Measurements from ENCODE around the gene TMEM185A.
"Not testable (repeated sequence)": the region's sequence is repeated elsewhere in the genome, so short reads cannot be mapped to it uniquely, and the experiment has no call there.

TMEM185A gene

DNA sequence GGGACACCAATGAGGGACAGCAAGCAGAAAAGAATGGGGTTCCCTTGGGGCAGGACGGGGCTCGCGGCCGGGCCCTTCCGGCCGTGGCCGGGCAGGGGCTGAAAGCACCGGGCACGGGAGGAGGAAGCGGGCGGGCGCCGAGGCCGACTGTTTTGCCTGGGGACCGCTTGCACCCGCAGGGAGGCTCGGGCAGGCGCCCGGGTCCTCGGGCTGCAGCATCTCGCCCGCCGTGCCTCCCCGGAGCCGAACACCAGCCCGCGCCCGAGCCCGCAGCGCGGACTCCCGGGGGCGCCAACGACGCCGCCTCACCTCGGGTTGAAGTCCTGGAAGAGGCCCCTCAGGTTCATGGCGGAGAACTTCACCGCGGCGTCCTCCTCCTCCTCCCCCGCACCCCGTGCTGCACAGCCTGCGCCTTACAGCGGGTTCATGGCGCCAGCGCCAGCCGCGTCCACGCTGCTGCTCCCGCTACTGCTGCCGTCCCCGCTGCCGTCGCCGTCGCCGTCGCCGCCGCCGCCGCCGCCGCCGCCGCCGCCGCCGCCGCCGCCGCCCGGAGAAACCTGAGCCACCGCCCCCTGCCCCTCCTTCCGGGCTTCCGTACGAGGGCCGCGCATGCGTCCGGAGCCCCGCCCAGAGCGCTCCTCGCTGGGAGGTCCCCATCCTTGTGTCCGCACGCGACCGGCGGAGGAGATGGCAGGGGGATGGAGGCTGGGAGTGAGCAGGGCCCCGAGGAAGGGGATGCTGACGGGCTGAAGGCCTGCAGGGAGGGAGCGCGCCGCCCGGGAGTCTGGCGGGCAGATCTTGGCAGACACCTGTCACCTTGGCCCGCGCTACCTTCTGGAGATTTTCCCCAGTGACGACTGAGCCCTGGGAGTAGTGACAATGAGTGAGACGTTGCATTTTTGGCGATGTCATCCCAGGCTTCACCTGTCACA is at the start of gene TMEM185A:
Gene TMEM185A, minus strand, starts transcription at position 559 of the 932 bp plus-strand sequence. Its CDS starts 212 bp downstream, at position 347.
- peak; percentile 14 for DNase-seq

GRCh38 chrX:149681182-149681581 is 49.6 kb upstream of the TMEM185A start:
- no peak for DNase-seq

GRCh38 chrX:149679164-149679678 is 47.6 kb upstream of the TMEM185A start:
- not testable (repeated sequence) for DNase-seq

- not testable (repeated sequence) for DNase-seq
Measured at GRCh38 chrX:149675554-149675953, 44.0 kb upstream of the TMEM185A start.

DNA sequence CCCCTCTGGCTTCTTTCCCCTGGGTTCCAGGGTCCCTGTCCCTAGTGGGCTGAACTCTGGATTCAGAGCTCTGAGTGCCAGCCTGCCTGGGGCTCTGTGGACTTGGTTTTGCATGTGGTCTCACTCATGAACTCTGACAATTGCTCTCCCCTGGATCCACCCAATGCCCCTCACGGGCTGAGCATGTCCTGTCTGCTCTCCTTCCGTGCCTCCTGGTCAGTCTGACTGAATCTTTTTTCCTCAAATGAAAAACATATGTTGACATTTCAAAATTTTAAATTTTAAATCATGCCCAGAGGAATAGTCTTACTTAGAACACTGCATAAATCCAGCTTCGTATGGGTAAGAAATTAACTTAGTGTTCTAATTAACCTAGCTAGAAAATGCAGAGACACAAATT is 43.5 kb upstream of the TMEM185A start:
- DNase-seq: not testable (repeated sequence)

GRCh38 chrX:149660613-149661012 is 29.0 kb upstream of the TMEM185A start:
- not testable (repeated sequence) for DNase-seq

- DNase-seq: not testable (repeated sequence)
Measured at GRCh38 chrX:149656260-149656884, 24.8 kb upstream of the TMEM185A start.

GRCh38 chrX:149652232-149652981 is 20.8 kb upstream of the TMEM185A start:
- no peak for DNase-seq

- no peak for DNase-seq
Measured at GRCh38 chrX:149650162-149650561, 18.6 kb upstream of the TMEM185A start.

DNA sequence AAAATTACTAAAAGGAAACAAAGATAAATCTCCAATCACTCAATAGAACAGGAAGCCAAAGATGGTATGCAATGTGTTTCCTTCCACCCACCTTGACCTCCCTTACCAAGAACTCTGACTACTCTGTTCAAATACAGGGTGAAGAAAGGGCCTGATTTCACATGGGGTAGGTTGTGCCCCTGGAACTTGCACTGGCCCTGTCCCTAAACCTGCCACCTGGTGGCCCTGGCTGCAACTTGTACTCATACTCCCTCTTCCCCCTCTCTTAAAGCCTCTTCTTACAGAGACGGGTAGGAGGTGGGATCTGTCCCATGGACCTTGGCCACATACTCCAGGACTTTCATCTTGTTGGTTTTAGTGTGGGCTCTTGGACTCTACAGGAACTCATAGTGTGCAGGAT is 17.3 kb upstream of the TMEM185A start:
- DNase-seq: no peak

- no peak for DNase-seq
Measured at GRCh38 chrX:149647505-149647904, 15.9 kb upstream of the TMEM185A start.

GRCh38 chrX:149643496-149643895 is 11.9 kb upstream of the TMEM185A start:
- no peak for DNase-seq

DNA sequence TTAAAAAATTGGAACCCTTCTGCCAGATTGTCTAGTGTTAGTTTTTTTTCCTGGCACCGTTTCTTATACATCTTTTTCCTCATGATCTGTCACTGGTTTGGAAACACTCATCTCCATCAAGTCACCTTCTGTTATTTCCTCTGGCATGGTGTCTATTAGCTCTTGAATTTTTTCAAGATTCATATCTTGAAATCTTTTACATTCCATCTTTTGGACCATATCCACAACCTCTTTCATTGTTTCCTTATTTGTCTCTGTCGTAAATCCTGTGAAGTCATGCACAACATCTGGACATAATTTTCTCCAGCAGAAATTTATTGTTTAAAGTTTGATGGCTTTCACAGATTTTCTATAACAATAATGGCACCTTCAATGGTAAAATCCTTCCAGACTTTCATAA is 10.2 kb upstream of the TMEM185A start:
- no peak for DNase-seq

- no peak for DNase-seq
Measured at GRCh38 chrX:149641432-149641831, 9.8 kb upstream of the TMEM185A start.

- DNase-seq: no peak
Measured at GRCh38 chrX:149639568-149639967, 8.0 kb upstream of the TMEM185A start.

- no peak for DNase-seq
Measured at GRCh38 chrX:149638860-149639259, 7.3 kb upstream of the TMEM185A start.

- no peak for DNase-seq
Measured at GRCh38 chrX:149633511-149633910, 1.9 kb upstream of the TMEM185A start.

DNA sequence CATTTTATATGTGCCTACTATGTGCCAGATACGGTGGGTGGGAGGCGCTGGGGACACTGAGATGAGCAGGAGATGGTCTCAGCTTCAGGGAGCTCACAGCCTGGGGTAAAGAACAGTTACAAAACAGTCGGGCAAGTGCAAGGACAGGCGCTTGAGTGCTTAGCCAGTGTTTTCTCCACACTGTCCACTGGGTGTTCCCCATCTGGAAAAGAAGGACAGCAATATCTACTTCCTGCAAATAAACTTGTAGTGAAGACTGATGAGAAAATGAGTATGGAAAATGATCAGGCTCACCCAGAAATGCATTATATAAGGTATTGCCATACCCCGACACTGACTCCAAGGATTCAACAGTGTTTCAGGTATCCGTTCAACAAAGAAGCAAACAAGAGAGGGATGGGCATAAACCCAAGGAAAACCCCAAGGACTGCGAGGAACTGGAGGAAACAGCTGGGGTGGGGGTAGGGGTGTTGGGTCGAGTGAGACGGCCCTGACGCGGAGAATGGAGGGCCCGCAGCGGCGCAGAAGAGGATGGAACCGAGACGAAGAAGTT is 835 bp downstream of the TMEM185A start:
- DNase-seq: peak; percentile 10

- DNase-seq: no peak
Measured at GRCh38 chrX:149629730-149630387, 1.7 kb downstream of the TMEM185A start.

DNA sequence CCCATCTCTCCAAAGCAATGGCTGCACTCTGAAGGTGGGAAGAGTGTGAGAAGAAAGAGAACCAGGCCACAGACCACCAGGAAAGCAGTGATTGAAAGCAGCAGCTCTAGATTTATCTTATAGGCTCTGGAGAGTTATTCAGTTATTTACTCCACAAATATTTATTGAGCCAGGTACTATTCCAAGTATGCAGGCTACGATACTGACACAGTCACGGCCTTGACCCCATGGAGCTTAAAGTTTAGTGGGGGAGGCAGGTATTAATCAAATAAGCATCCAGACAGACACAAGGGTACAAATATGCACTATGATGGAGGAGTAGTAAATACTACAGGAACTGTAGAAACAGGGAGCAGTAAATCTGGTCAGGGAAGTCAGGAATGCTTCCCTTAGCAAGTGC is 2.8 kb downstream of the TMEM185A start:
- DNase-seq: no peak

DNA sequence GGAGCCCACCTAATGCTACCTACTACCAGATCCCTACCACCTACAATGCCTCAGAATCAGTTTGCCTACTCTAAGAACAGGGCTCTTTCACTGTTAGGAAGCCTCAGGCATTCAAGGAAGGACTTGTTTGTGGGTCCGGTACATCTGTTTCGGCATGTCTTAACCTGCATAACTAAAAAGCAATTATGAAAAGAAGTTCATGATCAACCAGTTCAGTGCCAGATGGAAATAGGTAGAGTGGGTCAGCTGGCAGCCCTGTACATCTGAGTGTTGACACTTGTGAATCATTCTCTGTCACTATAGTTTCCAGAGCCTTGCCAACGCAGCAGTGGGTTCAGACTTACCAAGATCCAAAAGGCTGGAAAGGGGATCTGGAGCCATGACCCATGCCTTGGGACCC is 3.3 kb downstream of the TMEM185A start:
- no peak for DNase-seq

GRCh38 chrX:149626829-149627228 is 4.8 kb downstream of the TMEM185A start:
- DNase-seq: not testable (repeated sequence)

All from MV-4-11 (cell line).